Colonic mucosa (tissue), 4 donors: ENCODE measurements around the gene SLC27A4. TPM values are rescaled to one million over a fixed set of nuclear protein-coding genes. Genes with fewer than 3 reads are reported as not detected.

Source experiments
- DNase-seq: peaks from one replicate; pipeline ENCODE4 v3.0.0-alpha.2; 2020
- H3K27ac ChIP-seq: fragments of 200-600 bp; one replicate; pipeline ENCODE4 v1.8.0; 2021
- H3K27me3 ChIP-seq: fragments of 200-600 bp; one replicate; pipeline ENCODE4 v1.8.0; 2021
- H3K36me3 ChIP-seq: fragments of 200-600 bp; one replicate; pipeline ENCODE4 v1.8.0; 2021
- H3K4me1 ChIP-seq: fragments of 200-600 bp; one replicate; pipeline ENCODE4 v1.8.0; 2021; ENCODE audit warnings: mild to moderate bottlenecking
- H3K4me3 ChIP-seq: fragments of 200-600 bp; one replicate; pipeline ENCODE4 v1.8.0; 2021
- H3K9ac ChIP-seq, 2 donors: one replicate each; pipeline ENCODE4 v1.7.0; 2013; ENCODE audit warnings: control low read depth in 2 of 2, low read depth in 2 of 2, low read length in 2 of 2
- H3K9me3 ChIP-seq: fragments of 200-600 bp; one replicate; pipeline ENCODE4 v1.8.0; 2021
- intact Hi-C: fragments of 100-400 bp; cut with DNase I; formaldehyde crosslinking; loops from one replicate; pipeline ENCODE4 v1.14.1; 2022
- total RNA-seq, 2 donors: library from RNA; stranded (reverse); fragmentation: NEBNext Ultra II Directional in 1 of 2; extraction: Animal tissue kit (Norgen Biotek cat#: 25700) in 1 of 2; gene quantifications; one replicate each; pipeline ENCODE4 v1.2.1, GENCODE V29; 2021
- TF ChIP-seq, protein P1 (sequence below): fragments of 200-600 bp; IDR thresholded peaks from one replicate; pipeline ENCODE4 v1.8.0; 2022; ENCODE audit warnings: antibody characterized with exemption, mild to moderate bottlenecking
- donor health status: healthy.
- donor health status: DM: no; HTN: no; CAD: no.
- donor health status: DM: no; HTN: no; CAD: no.

SLC27A4 gene
- total RNA-seq, 2 donors from 2014 or later: 26.8 to 68.3 TPM

DNA sequence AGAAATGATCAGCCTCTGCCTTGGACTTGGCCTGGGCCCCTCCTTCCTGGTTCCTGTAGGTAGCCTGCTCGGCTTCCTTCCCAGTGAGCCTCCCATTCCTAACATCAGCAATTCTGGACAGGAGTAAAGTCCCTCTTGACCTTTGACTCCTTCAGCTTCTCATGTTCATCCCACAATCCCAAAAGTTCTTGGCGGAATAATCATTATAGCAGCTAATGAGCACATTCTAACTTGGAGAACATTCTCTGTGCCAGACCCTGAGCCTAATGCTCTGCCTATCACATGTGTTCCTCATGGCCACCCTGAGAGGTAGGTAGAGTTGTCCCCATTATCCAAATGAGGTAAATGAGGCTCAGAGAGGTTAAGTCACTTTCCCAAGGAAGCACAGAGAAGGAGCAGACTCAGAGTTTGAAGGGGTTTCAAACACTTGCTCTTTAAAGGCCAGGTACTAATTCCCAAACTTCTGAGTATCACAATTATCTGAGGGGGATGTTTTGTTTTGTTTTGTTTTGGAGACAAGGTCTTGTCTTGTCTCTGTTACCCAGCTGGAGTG lies 43.0 kb upstream of the SLC27A4 start:
- peak overlapping the region in 1 of 2 donors; percentile 66 for H3K9ac ChIP-seq
- intact Hi-C loops: loop anchor here (5.0 to 10.0 kb wide), 2 partner anchors 45 to 118 kb away; partner anchors contain the start of gene SLC27A4
- H3K4me1 ChIP-seq: peaks cover 8% of the 10 kb centered on the region
- no peaks in the 10 kb centered on the region for H3K36me3 ChIP-seq
- TF ChIP-seq, protein P1, sequence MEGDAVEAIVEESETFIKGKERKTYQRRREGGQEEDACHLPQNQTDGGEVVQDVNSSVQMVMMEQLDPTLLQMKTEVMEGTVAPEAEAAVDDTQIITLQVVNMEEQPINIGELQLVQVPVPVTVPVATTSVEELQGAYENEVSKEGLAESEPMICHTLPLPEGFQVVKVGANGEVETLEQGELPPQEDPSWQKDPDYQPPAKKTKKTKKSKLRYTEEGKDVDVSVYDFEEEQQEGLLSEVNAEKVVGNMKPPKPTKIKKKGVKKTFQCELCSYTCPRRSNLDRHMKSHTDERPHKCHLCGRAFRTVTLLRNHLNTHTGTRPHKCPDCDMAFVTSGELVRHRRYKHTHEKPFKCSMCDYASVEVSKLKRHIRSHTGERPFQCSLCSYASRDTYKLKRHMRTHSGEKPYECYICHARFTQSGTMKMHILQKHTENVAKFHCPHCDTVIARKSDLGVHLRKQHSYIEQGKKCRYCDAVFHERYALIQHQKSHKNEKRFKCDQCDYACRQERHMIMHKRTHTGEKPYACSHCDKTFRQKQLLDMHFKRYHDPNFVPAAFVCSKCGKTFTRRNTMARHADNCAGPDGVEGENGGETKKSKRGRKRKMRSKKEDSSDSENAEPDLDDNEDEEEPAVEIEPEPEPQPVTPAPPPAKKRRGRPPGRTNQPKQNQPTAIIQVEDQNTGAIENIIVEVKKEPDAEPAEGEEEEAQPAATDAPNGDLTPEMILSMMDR: no peak
- H3K27me3 ChIP-seq: no peaks in the 10 kb centered on the region
- H3K4me3 ChIP-seq: no peak overlapping the region
- H3K27ac ChIP-seq: peak overlapping the region; percentile 61
- no peaks in the 10 kb centered on the region for H3K9me3 ChIP-seq
- no peak for DNase-seq

DNA sequence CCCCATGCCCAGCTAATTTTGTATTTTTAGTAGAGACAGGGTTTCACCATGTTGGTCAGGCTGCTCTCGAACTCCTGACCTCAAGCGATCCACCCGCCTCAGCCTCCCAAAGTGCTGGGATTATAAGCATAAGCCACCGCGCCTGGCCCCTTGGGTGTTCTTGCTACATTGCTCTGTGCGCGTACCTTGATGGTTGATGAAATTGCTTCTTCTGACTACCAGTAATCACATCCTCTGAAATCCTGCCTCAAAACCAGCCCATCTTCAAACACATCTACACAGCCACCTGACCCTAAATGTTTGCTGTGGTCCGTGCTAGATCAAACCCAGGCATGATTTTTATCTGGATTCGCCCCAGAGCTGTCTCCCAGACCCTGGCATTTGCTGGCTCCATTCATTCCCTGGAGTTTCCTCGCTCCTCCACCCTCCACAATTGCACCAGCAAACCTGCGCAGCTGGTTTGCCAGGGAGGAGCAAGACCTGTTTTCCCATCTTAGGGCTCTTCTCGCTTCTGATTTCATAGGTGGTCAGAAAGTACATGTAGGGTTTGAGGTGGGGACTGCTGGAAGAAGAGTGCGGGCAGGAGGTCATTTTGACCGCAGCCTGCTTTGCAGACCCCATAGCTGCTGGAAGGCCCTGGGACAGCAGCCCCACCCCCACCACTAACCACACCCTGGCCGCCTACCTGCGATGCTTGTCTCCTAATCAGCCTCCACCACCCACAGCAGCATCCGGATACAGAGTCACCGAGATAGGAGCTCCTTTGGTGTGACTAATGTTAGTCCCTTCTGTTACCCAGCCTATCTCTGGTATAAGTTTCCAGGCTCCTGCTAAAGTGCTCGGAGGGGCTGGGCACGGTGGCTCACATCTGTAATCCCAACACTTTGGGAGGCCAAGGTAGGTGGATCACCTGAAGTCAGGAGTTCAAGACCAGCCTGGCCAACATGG lies 41.5 kb upstream of the SLC27A4 start:
- Histone ChIP-seq H3K9ac (no peak overlapping the region), H3K36me3 (no peaks in the 10 kb centered on the region), H3K9me3 (no peaks in the 10 kb centered on the region), H3K27me3 (no peaks in the 10 kb centered on the region), H3K4me3 (no peak overlapping the region), H3K27ac (no peak overlapping the region), H3K4me1 (peaks cover 8% of the 10 kb centered on the region)
- TF ChIP-seq, protein P1: no peak
- DNase-seq: peak; percentile 44
- intact Hi-C loops: loop anchor here (5.0 to 10.0 kb wide), 2 partner anchors 43 to 116 kb away; partner anchors contain the start of gene SLC27A4

DNA sequence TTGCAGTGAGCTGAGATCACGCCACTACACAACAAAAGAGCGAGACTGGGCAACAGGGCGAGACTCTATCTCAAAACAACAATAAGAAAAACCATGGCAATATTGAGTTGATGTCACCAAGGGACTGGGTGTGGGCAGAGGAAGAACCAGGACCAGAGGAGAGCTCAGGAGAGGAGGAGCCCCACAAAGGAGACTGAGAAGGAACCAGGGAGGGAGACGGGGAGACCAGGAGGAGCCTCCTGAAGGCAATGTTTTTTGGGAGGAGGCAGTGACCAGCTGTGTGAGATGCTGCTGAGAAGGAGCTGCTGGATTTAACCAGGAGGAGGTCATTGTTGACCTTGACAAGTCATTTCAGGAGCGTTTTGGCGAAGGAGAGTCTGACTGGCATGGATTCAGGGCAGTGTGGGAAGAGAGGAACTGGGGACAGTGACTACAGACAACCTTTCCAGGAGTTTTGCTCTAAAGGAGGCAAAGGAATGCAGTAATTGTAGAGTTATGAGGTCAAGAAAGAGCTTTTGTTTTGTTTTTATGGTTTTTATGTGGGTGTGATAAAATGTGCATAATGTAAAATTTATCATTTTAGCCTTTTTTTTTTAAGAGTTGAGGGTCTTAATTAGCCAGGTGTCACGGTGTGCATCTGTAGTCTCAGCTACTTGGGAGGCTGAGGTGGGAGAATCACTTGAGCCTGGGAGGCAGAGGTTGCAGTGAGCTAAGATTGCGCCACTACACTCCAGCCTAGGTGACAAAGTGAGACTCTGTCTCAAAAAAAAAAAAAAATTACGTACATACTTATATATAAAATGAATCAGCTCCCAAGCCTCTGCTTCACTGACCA lies 36.0 kb upstream of the SLC27A4 start:
- Histone ChIP-seq H3K36me3 (no peaks in the 10 kb centered on the region), H3K27ac (no peak overlapping the region), H3K9ac (no peak overlapping the region), H3K4me3 (no peak overlapping the region), H3K9me3 (no peaks in the 10 kb centered on the region), H3K4me1 (no peaks in the 10 kb centered on the region), H3K27me3 (no peaks in the 10 kb centered on the region)
- TF ChIP-seq, protein P1: no peak
- DNase-seq: no peak
- intact Hi-C loops: no loop called here

DNA sequence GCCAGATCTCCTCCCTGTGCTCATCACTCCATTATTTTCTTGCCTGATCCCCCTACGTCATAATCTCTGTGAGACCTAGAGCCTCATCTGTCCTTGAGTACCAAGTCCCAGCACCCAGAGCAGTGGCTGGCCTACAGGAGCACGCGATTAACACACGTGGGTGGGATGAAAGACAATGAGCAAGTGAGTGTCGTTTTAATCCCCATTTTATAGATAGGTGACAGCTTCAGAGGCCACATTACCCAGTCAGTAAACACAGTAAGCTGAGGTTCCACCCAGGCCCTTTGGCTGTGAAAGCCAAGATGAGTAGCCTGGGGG lies 35.4 kb upstream of the SLC27A4 start:
- Histone ChIP-seq H3K27ac (no peak overlapping the region), H3K9me3 (no peaks in the 10 kb centered on the region), H3K27me3 (no peaks in the 10 kb centered on the region), H3K36me3 (no peaks in the 10 kb centered on the region), H3K4me3 (no peak overlapping the region), H3K4me1 (no peaks in the 10 kb centered on the region), H3K9ac (no peak overlapping the region)
- TF ChIP-seq, protein P1: no peak
- no peak for DNase-seq
- intact Hi-C loops: no loop called here

DNA sequence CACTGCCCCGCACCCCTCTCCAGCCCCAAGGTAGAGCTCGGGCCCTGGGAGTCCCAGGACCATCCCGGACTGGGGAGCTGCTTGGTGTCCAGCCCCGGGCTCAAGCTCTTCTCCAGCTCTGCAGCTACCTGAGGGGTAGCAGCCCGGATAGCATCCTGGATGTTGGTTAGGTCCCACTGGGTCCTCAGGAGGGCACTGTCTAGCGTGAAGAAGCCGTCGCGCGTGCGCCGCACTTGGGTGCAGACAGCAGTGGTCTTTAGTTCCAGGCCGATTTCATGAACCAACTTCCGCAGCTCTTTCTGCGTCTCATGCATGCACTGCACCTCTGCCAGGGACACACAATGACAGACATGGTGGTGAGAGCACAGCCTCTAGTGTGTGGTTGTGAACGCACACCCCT lies 30.8 kb upstream of the SLC27A4 start:
- intact Hi-C loops: no loop called here
- Histone ChIP-seq H3K27me3 (no peaks in the 10 kb centered on the region), H3K4me1 (no peaks in the 10 kb centered on the region), H3K27ac (no peak overlapping the region), H3K9me3 (no peaks in the 10 kb centered on the region), H3K9ac (no peak overlapping the region), H3K36me3 (no peaks in the 10 kb centered on the region), H3K4me3 (no peak overlapping the region)
- no peak for DNase-seq
- TF ChIP-seq, protein P1: no peak
